Kidney epithelial cell (primary cell): ENCODE data around the gene AANAT. TPM values are rescaled to one million over a fixed set of nuclear protein-coding genes. Genes with fewer than 3 reads are reported as not detected.
"Not testable (repeated sequence)": the region's sequence is repeated elsewhere in the genome, so short reads cannot be mapped to it uniquely, and the experiment has no call there.

Source experiments
- DNase-seq: peaks from one replicate; pipeline ENCODE4 v3.0.0-alpha.2; 2010; ENCODE audit warnings: low read depth
- H3K27me3 ChIP-seq: 2 replicates; pipeline ENCODE4 v1.6.0; 2011; ENCODE audit warnings: low read length; ENCODE audit not compliant: control insufficient read depth, insufficient read depth
- H3K36me3 ChIP-seq: 2 replicates; pipeline ENCODE4 v1.5.1; 2011; ENCODE audit warnings: low read length; ENCODE audit not compliant: control insufficient read depth, insufficient read depth
- H3K4me3 ChIP-seq: 2 replicates; pipeline ENCODE4 v1.5.1; 2011; ENCODE audit warnings: low read depth, mild to moderate bottlenecking, control low read depth, low read length
- CTCF ChIP-seq: IDR thresholded peaks from 2 replicates; pipeline ENCODE4 v1.5.1; 2011; ENCODE audit warnings: mild to moderate bottlenecking, moderate library complexity, low read length, control low read depth, inconsistent platforms; ENCODE audit not compliant: insufficient read depth, poor library complexity, severe bottlenecking
- total RNA-seq: library from RNA; depleted of rRNA; stranded (reverse); fragments of >200 nt; gene quantifications from 2 replicates; pipeline ENCODE4 v1.2.3, GENCODE V29; 2015

The AANAT gene
- total RNA-seq, 1 donor from 2014 or later: not detected

- Histone ChIP-seq H3K36me3 (no peaks in the 10 kb centered on the region), H3K4me3 (no peak overlapping the region), H3K27me3 (peaks cover 2% of the 10 kb centered on the region)
- no peak for TF ChIP-seq CTCF
- no peak for DNase-seq
Observed at GRCh38 chr17:76512366-76513305, 45.2 kb downstream of the AANAT start.

- no peaks in the 10 kb centered on the region for H3K27me3 ChIP-seq
- no peak for TF ChIP-seq CTCF
Observed at GRCh38 chr17:76513306-76513692, 45.9 kb downstream of the AANAT start.

GRCh38 chr17:76514355-76514754 is 47.0 kb downstream of the AANAT start:
- H3K36me3 ChIP-seq, H3K4me3 ChIP-seq, H3K27me3 ChIP-seq, DNase-seq: not testable (repeated sequence)

More at GRCh38 chr17:76513306-76513692, 45.9 kb downstream of the AANAT start:
- no peaks in the 10 kb centered on the region for H3K36me3 ChIP-seq
- DNase-seq: no peak
- no peak overlapping the region for H3K4me3 ChIP-seq

- no peaks in the 10 kb centered on the region for H3K36me3 ChIP-seq
- peak; percentile 73 for DNase-seq
- TF ChIP-seq CTCF: no peak
- no peaks in the 10 kb centered on the region for H3K27me3 ChIP-seq
- H3K4me3 ChIP-seq: no peak overlapping the region
Observed at GRCh38 chr17:76515274-76515949, 48.0 kb downstream of the AANAT start.

GRCh38 chr17:76517638-76518038 is 50.2 kb downstream of the AANAT start:
- DNase-seq: no peak
- Histone ChIP-seq H3K4me3 (no peak overlapping the region), H3K36me3 (no peaks in the 10 kb centered on the region), H3K27me3 (no peaks in the 10 kb centered on the region)
- TF ChIP-seq CTCF: peak; percentile 56

GRCh38 chr17:76519048-76519966 is 51.9 kb downstream of the AANAT start:
- no peak for DNase-seq
- TF ChIP-seq CTCF: no peak
- Histone ChIP-seq H3K27me3 (no peaks in the 10 kb centered on the region), H3K36me3 (no peaks in the 10 kb centered on the region), H3K4me3 (no peak overlapping the region)
